ENCODE data around the gene ILK. TPM values are rescaled to one million over a fixed set of nuclear protein-coding genes. Genes with fewer than 3 reads are reported as not detected.
A peak's percentile ranks its signal among the peaks of the same experiment; 100 is the strongest.

Gene ILK
- total RNA-seq, 1 donor from 2014 or later = 85.6 TPM

GRCh38 chr11:6655020-6655789, 51.6 kb downstream of the ILK start:
- H3K79me2 ChIP-seq (ENCODE audit: low read depth) = no peaks in the 10 kb centered on the region
- no peak overlapping the region for H3K4me3 Mint-ChIP-seq
- H3K36me3 ChIP-seq = no peaks in the 10 kb centered on the region
- no peaks in the 10 kb centered on the region for H3K9me3 ChIP-seq (ENCODE audit: low read depth)
- no peaks in the 10 kb centered on the region for H3K9me3 Mint-ChIP-seq
- peak overlapping the region; percentile 64 for H3K4me3 ChIP-seq
- H3K27ac Mint-ChIP-seq = no peak overlapping the region
- H3K27me3 ChIP-seq = peaks cover 77% of the 10 kb centered on the region
- H3K36me3 Mint-ChIP-seq = no peaks in the 10 kb centered on the region
- H3K4me2 ChIP-seq = peak overlapping the region; percentile 76
- H3K9ac ChIP-seq = no peak overlapping the region
- TF ChIP-seq EZH2phosphoT487 (IDR thresholded peaks at IDR 0.05) (no peak), EZH2 (IDR thresholded peaks at IDR 0.05) (no peak), CTCF (IDR thresholded peaks at IDR 0.05) (no peak)
- H2AFZ ChIP-seq (replicated peaks) = no peak overlapping the region
- peaks cover 7% of the 10 kb centered on the region for H3F3A ChIP-seq (ENCODE audit: low read depth)
- H3K27ac ChIP-seq = no peak overlapping the region
- H3K4me1 ChIP-seq = peaks cover 3% of the 10 kb centered on the region
- peaks cover 11% of the 10 kb centered on the region for H3K4me1 Mint-ChIP-seq
- H3K27me3 Mint-ChIP-seq (ENCODE audit: insufficient read depth, low read depth) = peaks cover 5% of the 10 kb centered on the region
- DNase-seq (ENCODE audit: low spot score) = peak; percentile 67
- H4K20me1 ChIP-seq (ENCODE audit: low read depth) = no peaks in the 10 kb centered on the region

GRCh38 chr11:6655790-6656583, 52.4 kb downstream of the ILK start, which contains the start of gene DCHS1:
TSS of gene DCHS1 (minus strand) at chr11:6655809. CDS start at chr11:6641613, 14,196 bp downstream.
- Mint-ChIP-seq H3K27ac (peak within 1 kb of the TSS; percentile 55), H3K4me1 (peaks cover 11% of the 10 kb centered on the region), H3K9me3 (no peaks in the 10 kb centered on the region), H3K27me3 (ENCODE audit: insufficient read depth, low read depth) (peaks cover 5% of the 10 kb centered on the region), H3K36me3 (no peaks in the 10 kb centered on the region), H3K4me3 (peak within 1 kb of the TSS; percentile 87)
- peak within 1 kb of the TSS; percentile 90 for H3K4me2 ChIP-seq
- peak; percentile 75 for DNase-seq (ENCODE audit: low spot score)
- H3K27me3 ChIP-seq = peaks cover 75% of the 10 kb centered on the region
- no peak for TF ChIP-seq EZH2 (IDR thresholded peaks at IDR 0.05)
- TF ChIP-seq EZH2phosphoT487 (IDR thresholded peaks at IDR 0.05) = no peak
- TF ChIP-seq CTCF (IDR thresholded peaks at IDR 0.05) = no peak
- no peaks in the 10 kb centered on the region for H3K9me3 ChIP-seq (ENCODE audit: low read depth)
- H2AFZ ChIP-seq (replicated peaks) = peak within 1 kb of the TSS; percentile 97
- no peaks in the 10 kb centered on the region for H3K36me3 ChIP-seq
- peak within 1 kb of the TSS; percentile 64 for H3K4me3 ChIP-seq
- peaks cover 3% of the 10 kb centered on the region for H3K4me1 ChIP-seq
- no peaks in the 10 kb centered on the region for H4K20me1 ChIP-seq (ENCODE audit: low read depth)
- no peaks in the 10 kb centered on the region for H3K79me2 ChIP-seq (ENCODE audit: low read depth)
- no peak within 1 kb of the TSS for H3K27ac ChIP-seq
- peaks cover 7% of the 10 kb centered on the region for H3F3A ChIP-seq (ENCODE audit: low read depth)
- no peak within 1 kb of the TSS for H3K9ac ChIP-seq

- H3K36me3 Mint-ChIP-seq = no peaks in the 10 kb centered on the region
- H3F3A ChIP-seq (ENCODE audit: low read depth) = peaks cover 7% of the 10 kb centered on the region
- H3K9me3 ChIP-seq (ENCODE audit: low read depth) = no peaks in the 10 kb centered on the region
- H3K4me1 Mint-ChIP-seq = peaks cover 11% of the 10 kb centered on the region
- no peak overlapping the region for H3K9ac ChIP-seq
- peak overlapping the region; percentile 97 for H2AFZ ChIP-seq (replicated peaks)
- peak overlapping the region; percentile 90 for H3K4me2 ChIP-seq
- H3K4me1 ChIP-seq = peaks cover 3% of the 10 kb centered on the region
- peak overlapping the region; percentile 64 for H3K4me3 ChIP-seq
- H3K27ac ChIP-seq = no peak overlapping the region
- no peaks in the 10 kb centered on the region for H3K79me2 ChIP-seq (ENCODE audit: low read depth)
- peak overlapping the region; percentile 87 for H3K4me3 Mint-ChIP-seq
- no peaks in the 10 kb centered on the region for H4K20me1 ChIP-seq (ENCODE audit: low read depth)
- peak overlapping the region; percentile 55 for H3K27ac Mint-ChIP-seq
- no peaks in the 10 kb centered on the region for H3K9me3 Mint-ChIP-seq
- H3K36me3 ChIP-seq = no peaks in the 10 kb centered on the region
- peaks cover 5% of the 10 kb centered on the region for H3K27me3 Mint-ChIP-seq (ENCODE audit: insufficient read depth, low read depth)
- no peak for DNase-seq (ENCODE audit: low spot score)
- TF ChIP-seq CTCF (IDR thresholded peaks at IDR 0.05) = no peak
- TF ChIP-seq EZH2 (IDR thresholded peaks at IDR 0.05) = peak; percentile 54
- peaks cover 69% of the 10 kb centered on the region for H3K27me3 ChIP-seq
These were observed 53.0 kb downstream of the ILK start for GRCh38 chr11:6656584-6656915.
